Panc1 (cell line): Measurements from ENCODE around the gene GTF3A. TPM values are rescaled to one million over a fixed set of nuclear protein-coding genes. Genes with fewer than 3 reads are reported as not detected.
A peak's percentile ranks its signal among the peaks of the same experiment; 100 is the strongest.

Experiments used
- ATAC-seq: fragments of 200-7000 bp; cut with Tn5 transposase; 2 replicates; pipeline ENCODE4 v1.9.1; 2020; ENCODE audit warnings: mild to moderate bottlenecking, moderate library complexity
- BruUV-seq: library from RNA; stranded (reverse); fragments of 400-500 nt; replicated peaks from 2 replicates; lab custom pipeline; 2021; lab: Mats Ljungman, UMichigan
- CTCF ChIA-PET: fragments of 300-600 bp; sonication (Branson Sonifier 250); formaldehyde crosslinking; loops from one replicate; lab custom pipeline; 2022; ENCODE audit warnings: antibody characterized with exemption; lab: Charles Lee
- POLR2A ChIA-PET: fragments of 300-600 bp; sonication (Branson Sonifier 250); formaldehyde crosslinking; loops from one replicate; lab custom pipeline; 2022; ENCODE audit warnings: antibody characterized with exemption; lab: Charles Lee
- DNase-seq: peaks from one replicate; pipeline ENCODE4 v3.0.0-alpha.2; 2010; ENCODE audit warnings: low read depth, low spot score
- H3K27ac ChIP-seq: 2 replicates; pipeline ENCODE4 v1.5.1; 2011; ENCODE audit warnings: mild to moderate bottlenecking, low read length, inconsistent platforms
- H3K27me3 ChIP-seq: fragments of 200-500 bp; sonication (Bioruptor generic); 2 replicates; pipeline ENCODE4 v1.6.0; 2014; ENCODE audit warnings: low read length, inconsistent platforms; ENCODE audit not compliant: control insufficient read depth, insufficient read depth
- H3K36me3 ChIP-seq: fragments of 200-500 bp; sonication (Bioruptor generic); 2 replicates; pipeline ENCODE4 v1.5.1; 2014; ENCODE audit warnings: inconsistent platforms, mild to moderate bottlenecking, low read length, moderate library complexity; ENCODE audit not compliant: control insufficient read depth, insufficient read depth
- H3K4me1 ChIP-seq: 2 replicates; pipeline ENCODE4 v1.5.1; 2011; ENCODE audit warnings: inconsistent platforms, mild to moderate bottlenecking, low read length, moderate library complexity; ENCODE audit not compliant: control insufficient read depth, insufficient read depth
- H3K4me3 ChIP-seq, 2 experiments: 2 replicates each; pipeline ENCODE4 v1.5.1; 2011 to 2012; ENCODE audit warnings: low read depth in 2 of 2, low read length in 2 of 2, mild to moderate bottlenecking in 2 of 2, inconsistent platforms in 1 of 2, moderate library complexity in 1 of 2
- H3K9me3 ChIP-seq: fragments of 200-500 bp; sonication (Bioruptor generic); 2 replicates; pipeline ENCODE4 v1.5.1; 2014; ENCODE audit warnings: low read depth, mild to moderate bottlenecking, inconsistent platforms, low read length, moderate library complexity; ENCODE audit not compliant: control insufficient read depth, insufficient read depth
- POLR2AphosphoS5 ChIP-seq: IDR thresholded peaks from 2 replicates; pipeline ENCODE4 v1.6.1; 2012; ENCODE audit warnings: mild to moderate bottlenecking, low read depth, low read length, moderate library complexity
- SIN3A ChIP-seq: IDR thresholded peaks from 2 replicates; pipeline ENCODE4 v1.6.1; 2012; ENCODE audit warnings: low read depth, mild to moderate bottlenecking, low read length, moderate library complexity, borderline replicate concordance; ENCODE audit not compliant: insufficient read depth
- TCF7L2 ChIP-seq: IDR thresholded peaks from 2 replicates; pipeline ENCODE4 v1.6.1; 2011; ENCODE audit warnings: mild to moderate bottlenecking, low read depth, low read length, inconsistent platforms
- in situ Hi-C: cut with HindIII; loops from 2 replicates; pipeline ENCODE4 v1.10.0; 2016; ENCODE audit warnings: low sequenced_read_pairs, low pct_unique_long_range_greater_than_20kb
- intact Hi-C: fragments of 100-400 bp; cut with micrococcal nuclease; formaldehyde crosslinking; loops from one replicate; pipeline ENCODE4 v1.10.0; 2022; ENCODE audit not compliant: unreplicated experiment
- total RNA-seq: library from RNA; stranded (reverse); gene quantifications from one replicate; pipeline ENCODE4 v1.2.1, GENCODE V29; 2021; ENCODE audit not compliant: unreplicated experiment
- TF ChIP-seq, protein P1 (sequence below), 2 experiments: IDR thresholded peaks; 2 replicates each; pipeline ENCODE4 v1.6.1; 2011 to 2012; ENCODE audit warnings: low read depth in 2 of 2, control low read depth in 1 of 2, low read length in 1 of 2, mild to moderate bottlenecking in 1 of 2, moderate library complexity in 1 of 2; ENCODE audit not compliant: insufficient read depth in 1 of 2
- TF ChIP-seq, protein P2 (sequence below): fragments of 450-650 bp; IDR thresholded peaks from 2 replicates; pipeline ENCODE4 v1.5.1; 2017; ENCODE audit warnings: mild to moderate bottlenecking

Gene GTF3A
- total RNA-seq, 1 experiment from 2014 or later = 111 TPM

DNA sequence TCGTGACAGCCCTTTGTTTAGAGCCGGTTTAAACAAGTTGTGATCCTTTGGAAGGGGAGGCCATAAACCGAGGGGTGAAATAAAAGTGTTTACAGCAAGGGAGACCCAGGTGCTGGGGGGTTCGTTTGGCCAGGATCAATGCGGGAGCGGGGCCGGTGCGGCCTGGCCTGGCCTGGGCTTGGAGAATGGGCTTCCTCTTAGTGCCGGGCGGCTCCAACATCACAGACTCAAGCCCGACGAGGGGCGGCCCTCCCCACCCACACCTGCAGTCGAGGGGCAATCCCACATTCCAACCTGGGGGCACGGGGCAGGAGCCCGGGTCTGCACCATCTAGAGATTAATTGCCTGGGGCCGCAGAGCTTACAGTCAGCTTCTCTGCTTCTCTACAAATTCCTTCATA is 42.8 kb upstream of the GTF3A start:
- Histone ChIP-seq H3K4me3 (no peak overlapping the region), H3K4me1 (no peaks in the 10 kb centered on the region; the same call in 1 of the 2 replicates), H3K36me3 (no peaks in the 10 kb centered on the region), H3K9me3 (no peaks in the 10 kb centered on the region), H3K27me3 (no peaks in the 10 kb centered on the region), H3K27ac (no peak overlapping the region)
- POLR2A ChIA-PET = no interaction called here
- no TSS peak for BruUV-seq
- in situ Hi-C loops = no loop called here
- CTCF ChIA-PET = interaction anchor here (1.4 kb wide), 1 partner anchor 44 kb away, joined by 3 read pairs; no protein-coding TSS in a partner anchor
- ATAC-seq (no peak), DNase-seq (no peak)
- intact Hi-C loops = loop anchor here (5.0 to 10.0 kb wide), 2 partner anchors 133 to 446 kb away; no protein-coding TSS in a partner anchor
- TF ChIP-seq, protein P1, sequence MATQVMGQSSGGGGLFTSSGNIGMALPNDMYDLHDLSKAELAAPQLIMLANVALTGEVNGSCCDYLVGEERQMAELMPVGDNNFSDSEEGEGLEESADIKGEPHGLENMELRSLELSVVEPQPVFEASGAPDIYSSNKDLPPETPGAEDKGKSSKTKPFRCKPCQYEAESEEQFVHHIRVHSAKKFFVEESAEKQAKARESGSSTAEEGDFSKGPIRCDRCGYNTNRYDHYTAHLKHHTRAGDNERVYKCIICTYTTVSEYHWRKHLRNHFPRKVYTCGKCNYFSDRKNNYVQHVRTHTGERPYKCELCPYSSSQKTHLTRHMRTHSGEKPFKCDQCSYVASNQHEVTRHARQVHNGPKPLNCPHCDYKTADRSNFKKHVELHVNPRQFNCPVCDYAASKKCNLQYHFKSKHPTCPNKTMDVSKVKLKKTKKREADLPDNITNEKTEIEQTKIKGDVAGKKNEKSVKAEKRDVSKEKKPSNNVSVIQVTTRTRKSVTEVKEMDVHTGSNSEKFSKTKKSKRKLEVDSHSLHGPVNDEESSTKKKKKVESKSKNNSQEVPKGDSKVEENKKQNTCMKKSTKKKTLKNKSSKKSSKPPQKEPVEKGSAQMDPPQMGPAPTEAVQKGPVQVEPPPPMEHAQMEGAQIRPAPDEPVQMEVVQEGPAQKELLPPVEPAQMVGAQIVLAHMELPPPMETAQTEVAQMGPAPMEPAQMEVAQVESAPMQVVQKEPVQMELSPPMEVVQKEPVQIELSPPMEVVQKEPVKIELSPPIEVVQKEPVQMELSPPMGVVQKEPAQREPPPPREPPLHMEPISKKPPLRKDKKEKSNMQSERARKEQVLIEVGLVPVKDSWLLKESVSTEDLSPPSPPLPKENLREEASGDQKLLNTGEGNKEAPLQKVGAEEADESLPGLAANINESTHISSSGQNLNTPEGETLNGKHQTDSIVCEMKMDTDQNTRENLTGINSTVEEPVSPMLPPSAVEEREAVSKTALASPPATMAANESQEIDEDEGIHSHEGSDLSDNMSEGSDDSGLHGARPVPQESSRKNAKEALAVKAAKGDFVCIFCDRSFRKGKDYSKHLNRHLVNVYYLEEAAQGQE (IDR thresholded peaks at IDR 0.05; ENCODE audit: insufficient read depth in 1 of 2, low read depth in 2 of 2, low read length in 1 of 2) = no peak
- TF ChIP-seq SIN3A = no peak
- TF ChIP-seq, protein P2, sequence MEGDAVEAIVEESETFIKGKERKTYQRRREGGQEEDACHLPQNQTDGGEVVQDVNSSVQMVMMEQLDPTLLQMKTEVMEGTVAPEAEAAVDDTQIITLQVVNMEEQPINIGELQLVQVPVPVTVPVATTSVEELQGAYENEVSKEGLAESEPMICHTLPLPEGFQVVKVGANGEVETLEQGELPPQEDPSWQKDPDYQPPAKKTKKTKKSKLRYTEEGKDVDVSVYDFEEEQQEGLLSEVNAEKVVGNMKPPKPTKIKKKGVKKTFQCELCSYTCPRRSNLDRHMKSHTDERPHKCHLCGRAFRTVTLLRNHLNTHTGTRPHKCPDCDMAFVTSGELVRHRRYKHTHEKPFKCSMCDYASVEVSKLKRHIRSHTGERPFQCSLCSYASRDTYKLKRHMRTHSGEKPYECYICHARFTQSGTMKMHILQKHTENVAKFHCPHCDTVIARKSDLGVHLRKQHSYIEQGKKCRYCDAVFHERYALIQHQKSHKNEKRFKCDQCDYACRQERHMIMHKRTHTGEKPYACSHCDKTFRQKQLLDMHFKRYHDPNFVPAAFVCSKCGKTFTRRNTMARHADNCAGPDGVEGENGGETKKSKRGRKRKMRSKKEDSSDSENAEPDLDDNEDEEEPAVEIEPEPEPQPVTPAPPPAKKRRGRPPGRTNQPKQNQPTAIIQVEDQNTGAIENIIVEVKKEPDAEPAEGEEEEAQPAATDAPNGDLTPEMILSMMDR = no peak
- TF ChIP-seq POLR2AphosphoS5 = no peak
- TF ChIP-seq TCF7L2 = no peak

DNA sequence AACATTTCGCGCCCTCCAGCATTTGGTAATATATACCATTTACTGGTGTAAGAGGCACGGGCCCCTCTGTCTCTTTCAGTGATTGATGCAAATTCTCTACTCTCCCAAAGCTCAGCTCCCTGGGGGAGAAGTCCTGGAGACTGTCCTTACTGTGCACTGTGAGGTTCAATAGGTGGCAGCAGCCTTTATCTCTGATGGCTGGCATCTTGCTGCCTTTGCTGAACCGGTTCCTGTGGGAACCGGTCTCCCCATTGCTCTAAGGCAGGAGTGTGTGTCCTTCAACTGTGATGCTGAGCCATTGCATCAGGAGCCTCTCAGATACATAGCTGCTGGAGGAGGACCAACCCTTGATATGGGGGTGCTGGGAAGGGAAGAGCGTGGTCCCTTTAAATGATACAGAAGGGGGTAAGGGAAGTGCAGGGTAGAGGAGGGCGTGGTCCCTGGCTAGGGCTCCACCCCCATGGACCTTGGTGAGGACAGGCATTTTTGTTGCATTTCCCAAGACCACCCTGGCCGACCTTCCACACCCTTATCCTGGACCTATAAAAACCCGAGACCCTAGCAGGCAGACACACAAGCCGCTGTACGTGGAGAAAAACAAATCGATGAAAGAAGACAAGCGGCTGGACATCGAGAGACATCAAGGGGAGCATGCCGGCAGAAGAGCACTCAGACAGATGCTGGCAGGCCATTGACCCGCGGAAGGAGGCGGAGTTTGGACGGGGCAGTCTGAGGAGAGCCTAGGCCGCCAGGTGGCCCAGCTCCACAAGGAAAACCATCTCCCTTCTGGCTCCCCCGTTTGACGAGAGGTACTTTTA is 41.1 kb upstream of the GTF3A start:
- ChIA-PET CTCF (interaction anchor here (1.4 to 1.6 kb wide), 2 partner anchors 21 to 42 kb away, joined by 3 to 4 read pairs; no protein-coding TSS in a partner anchor), POLR2A (no interaction called here)
- TF ChIP-seq, protein P2 = 0 out of 2 replicates have a peak, but pooled peaks have one; percentile 27
- TF ChIP-seq TCF7L2 = 0 out of 2 replicates have a peak, but pooled peaks have one; percentile 21
- TF ChIP-seq, protein P1 (IDR thresholded peaks at IDR 0.05; ENCODE audit: insufficient read depth in 1 of 2, low read depth in 2 of 2, low read length in 1 of 2) = no peak
- no peaks in the 10 kb centered on the region; the same call in 1 of the 2 replicates for H3K4me1 ChIP-seq
- no peaks in the 10 kb centered on the region for H3K27me3 ChIP-seq
- no peak overlapping the region for H3K27ac ChIP-seq
- H3K36me3 ChIP-seq = no peaks in the 10 kb centered on the region
- intact Hi-C loops (loop anchor here (5.0 to 10.0 kb wide), 2 partner anchors 131 to 444 kb away; no protein-coding TSS in a partner anchor), in situ Hi-C loops (no loop called here)
- peak overlapping the region; percentile 14 to 27; a peak in 3 of 4 replicates for H3K4me3 ChIP-seq
- ATAC-seq = peak; percentile 77
- no TSS peak for BruUV-seq
- no peak for DNase-seq
- H3K9me3 ChIP-seq = no peaks in the 10 kb centered on the region
